ENCODE results near the gene TLX3.
"Not testable (repeated sequence)": the region's sequence is repeated elsewhere in the genome, so short reads cannot be mapped to it uniquely, and the experiment has no call there.

Gene TLX3

GRCh38 chr5:171285465-171285864, 23.6 kb upstream of the TLX3 start:
- no peak for DNase-seq (ENCODE audit: low read depth)
- H3K4me3 ChIP-seq (ENCODE audit: low read depth, low read length): no peak overlapping the region
- no peak for TF ChIP-seq CTCF (IDR thresholded peaks at IDR 0.05; ENCODE audit: low read depth, low read length, missing control alignments)

- DNase-seq (ENCODE audit: low read depth): no peak
- no peak for TF ChIP-seq CTCF (IDR thresholded peaks at IDR 0.05; ENCODE audit: low read depth, low read length, missing control alignments)
- no peak overlapping the region for H3K4me3 ChIP-seq (ENCODE audit: low read depth, low read length)
Observed at GRCh38 chr5:171288066-171288465, 21.0 kb upstream of the TLX3 start.

DNA sequence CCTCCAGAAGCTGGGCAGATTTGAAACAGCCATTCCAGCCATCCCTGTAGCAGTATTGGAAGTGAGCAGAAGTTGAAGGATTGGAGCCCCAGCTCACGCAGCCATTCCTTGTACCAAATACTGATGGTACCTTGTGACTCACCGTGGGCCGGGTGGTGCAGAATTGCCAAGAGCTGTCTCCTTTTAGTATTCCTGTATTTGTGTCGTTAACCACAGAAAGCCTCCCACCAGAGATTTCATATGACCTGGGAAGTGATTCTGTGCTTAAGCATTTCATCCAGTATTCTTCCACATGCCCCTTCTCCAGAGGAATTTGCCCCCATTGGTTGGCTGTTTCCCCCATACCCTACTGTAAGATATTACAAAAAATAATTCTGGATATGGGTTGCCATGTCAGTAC, 17.7 kb upstream of the TLX3 start:
- TF ChIP-seq CTCF (IDR thresholded peaks at IDR 0.05; ENCODE audit: low read depth, low read length, missing control alignments): no peak

DNA sequence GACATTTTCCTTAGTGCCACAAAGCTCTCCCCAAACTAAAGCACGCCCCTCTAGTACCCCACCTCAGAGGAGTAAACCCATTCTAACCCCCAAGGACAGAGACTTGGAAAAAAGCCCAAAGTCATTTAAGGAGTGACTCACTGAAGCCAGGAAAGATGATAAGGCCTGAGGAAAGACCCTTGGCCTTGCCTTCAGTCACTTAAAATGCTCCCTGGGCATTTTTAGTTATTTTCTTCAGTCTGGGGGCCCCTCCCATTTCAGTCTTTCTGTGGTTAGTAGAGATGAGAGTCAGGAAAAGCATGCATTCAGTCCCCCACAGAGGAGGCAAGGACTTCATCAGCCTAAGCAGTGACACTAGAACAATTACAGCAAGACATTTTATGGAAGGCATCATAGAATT, 13.7 kb upstream of the TLX3 start:
- no peak for DNase-seq (ENCODE audit: low read depth)
- no peak overlapping the region for H3K4me3 ChIP-seq (ENCODE audit: low read depth, low read length)
- no peak for TF ChIP-seq CTCF (IDR thresholded peaks at IDR 0.05; ENCODE audit: low read depth, low read length, missing control alignments)

More for the DNA sequence above, 17.7 kb upstream of the TLX3 start:
- H3K4me3 ChIP-seq (ENCODE audit: low read depth, low read length): no peak overlapping the region
- no peak for DNase-seq (ENCODE audit: low read depth)

DNA sequence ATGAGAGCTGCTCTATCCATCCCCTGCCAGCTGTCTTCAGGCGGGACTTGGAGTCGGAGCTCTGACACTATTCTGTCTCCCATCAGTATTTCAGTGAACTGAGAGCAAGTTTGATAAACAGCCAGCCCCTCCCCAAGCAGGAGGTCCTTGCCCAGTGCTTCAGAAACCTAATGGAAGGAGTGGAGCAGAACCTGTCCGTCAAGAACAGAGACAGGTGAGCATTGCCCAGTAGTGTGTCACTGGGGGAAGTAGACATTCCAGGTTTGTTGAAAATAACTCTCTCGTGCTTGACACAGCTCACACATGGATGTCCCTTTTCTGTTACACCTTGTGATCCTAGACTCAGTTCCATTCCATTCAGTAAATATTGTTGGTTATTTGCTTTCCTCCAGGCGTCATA, 13.2 kb upstream of the TLX3 start:
- no peak overlapping the region for H3K4me3 ChIP-seq (ENCODE audit: low read depth, low read length)
- no peak for TF ChIP-seq CTCF (IDR thresholded peaks at IDR 0.05; ENCODE audit: low read depth, low read length, missing control alignments)
- DNase-seq (ENCODE audit: low read depth): no peak

DNA sequence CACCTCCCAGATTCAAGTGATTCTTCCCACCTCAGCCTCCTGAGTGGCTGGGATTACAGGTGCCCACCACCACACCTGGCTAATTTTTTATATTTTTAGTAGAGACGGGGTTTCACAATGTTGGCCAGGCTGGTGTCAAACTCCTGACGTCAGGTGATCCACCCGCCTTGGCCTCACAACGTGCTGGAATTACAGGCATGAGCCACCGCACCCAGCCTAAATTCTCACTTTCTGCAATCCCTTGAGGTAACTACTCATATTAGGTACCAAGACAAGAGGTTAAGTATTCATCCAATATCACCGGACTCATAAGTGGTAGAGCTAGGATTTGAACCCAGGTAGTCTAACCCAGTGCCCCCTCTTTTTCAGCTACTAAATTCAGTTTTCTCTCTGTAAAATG, 11.1 kb upstream of the TLX3 start:
- H3K4me3 ChIP-seq (ENCODE audit: low read depth, low read length); DNase-seq (ENCODE audit: low read depth): not testable (repeated sequence)

DNA sequence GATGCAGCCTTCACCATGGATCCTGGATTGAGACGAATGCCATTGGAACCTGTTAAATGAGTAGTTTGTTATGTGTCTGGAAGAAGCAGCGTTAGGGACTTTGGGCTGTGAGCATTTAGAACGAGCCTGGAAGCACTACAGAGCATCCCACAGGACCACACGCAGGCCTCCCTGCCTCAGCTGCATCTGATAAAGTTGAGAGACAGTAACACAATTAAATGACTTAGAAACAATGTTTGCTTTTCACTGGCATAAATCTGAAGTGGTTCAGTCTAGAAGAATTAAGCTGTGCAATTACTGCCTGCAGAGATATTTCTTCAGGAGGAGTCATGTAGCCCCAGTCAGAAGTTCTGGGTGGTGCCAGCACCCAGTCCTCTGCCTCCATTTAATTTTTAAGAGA, 9.8 kb upstream of the TLX3 start:
- no peak overlapping the region for H3K4me3 ChIP-seq (ENCODE audit: low read depth, low read length)
- no peak for DNase-seq (ENCODE audit: low read depth)
- no peak for TF ChIP-seq CTCF (IDR thresholded peaks at IDR 0.05; ENCODE audit: low read depth, low read length, missing control alignments)

GRCh38 chr5:171299851-171300250, 9.2 kb upstream of the TLX3 start:
- no peak overlapping the region for H3K4me3 ChIP-seq (ENCODE audit: low read depth, low read length)
- no peak for TF ChIP-seq CTCF (IDR thresholded peaks at IDR 0.05; ENCODE audit: low read depth, low read length, missing control alignments)
- DNase-seq (ENCODE audit: low read depth): no peak

Data from GM12864 (cell line).